K562 (cell line): Measurements from ENCODE around the gene GRID2IP. TPM values are rescaled to one million over a fixed set of nuclear protein-coding genes. Genes with fewer than 3 reads are reported as not detected.

Experiments used
- CHD1 ChIP-seq: fragments of 200-600 bp; sonication (generic); IDR thresholded peaks from one replicate; pipeline ENCODE4 v1.6.1; 2012; ENCODE audit warnings: mild to moderate bottlenecking, moderate library complexity, low read length, inconsistent platforms
- CTBP1 ChIP-seq: fragments of 450-650 bp; IDR thresholded peaks from 2 replicates; pipeline ENCODE4 v1.6.1; 2016; ENCODE audit warnings: borderline replicate concordance
- E2F3 ChIP-seq: fragments of 250-450 bp; sonication (Bioruptor Pico); IDR thresholded peaks from 2 replicates; pipeline ENCODE4 v1.4.0; 2020; ENCODE audit warnings: mild to moderate bottlenecking
- HLTF ChIP-seq: fragments of 450-650 bp; IDR thresholded peaks from 2 replicates; pipeline ENCODE4 v1.6.1; 2016
- MBD2 ChIP-seq: sonication (generic); IDR thresholded peaks from 2 replicates; pipeline ENCODE4 v1.6.1; 2016; ENCODE audit warnings: low read depth, borderline replicate concordance
- NRF1 ChIP-seq, 2 experiments: fragments of 450-650 bp; IDR thresholded peaks in 1 of 2; conservative IDR thresholded peaks in 1 of 2; 2 replicates each; pipeline ENCODE4 v1.6.1; 2014; ENCODE audit warnings: mild to moderate bottlenecking in 2 of 2
- SMAD1 ChIP-seq: fragments of 150-350 bp; IDR thresholded peaks from 2 replicates; pipeline ENCODE4 v1.6.1; 2014; ENCODE audit warnings: low read length, low read depth; ENCODE audit not compliant: partially characterized antibody
- SRSF1 ChIP-seq: fragments of 200-400 bp; formaldehyde crosslinking; IDR thresholded peaks from 2 replicates; pipeline ENCODE4 v1.6.1; 2017; ENCODE audit warnings: mild to moderate bottlenecking, low read depth, low read length, moderate library complexity
- ZBTB1 ChIP-seq: sonication (generic); formaldehyde crosslinking; IDR thresholded peaks from 2 replicates; pipeline ENCODE4 v1.8.1; 2023; ENCODE audit warnings: missing genetic modification reagents, low read depth, mild to moderate bottlenecking, borderline replicate concordance
- ZBTB7A ChIP-seq: IDR thresholded peaks from 2 replicates; pipeline ENCODE4 v1.6.1; 2011; ENCODE audit warnings: low read depth, mild to moderate bottlenecking, low read length, moderate library complexity, borderline replicate concordance; ENCODE audit not compliant: control insufficient read depth
- polyA plus RNA-seq, 8 experiments: library from polyadenylated mRNA; depleted of rRNA in 4 of 8; stranded (reverse) in 5 of 8; unstranded in 3 of 8; fragments of >200 nt; fragmentation: Nextera tagmentation in 2 of 8; fragmentation: Illumina TruSeq in 1 of 8; extraction: Ambion mirVana in 2 of 8; extraction: Trizol in 1 of 8; gene quantifications; 2 replicates each; pipeline versions ENCODE4 v1.2.1 to v1.2.3, GENCODE V29; 2011 to 2014; ENCODE audit warnings: inconsistent platforms in 1 of 8, missing spikeins in 1 of 8
- total RNA-seq, 7 experiments: library from RNA; depleted of rRNA in 6 of 7; stranded (reverse); fragments of >200 nt in 6 of 7; fragmentation: Illumina TruSeq in 2 of 7; extraction: Trizol in 2 of 7; gene quantifications; 2 replicates each; pipeline versions ENCODE4 v1.2.1 to v1.2.3, GENCODE V29; 2011 to 2021; ENCODE audit warnings: low replicate concordance in 1 of 7
- TF ChIP-seq, protein P1 (sequence below): conservative IDR thresholded peaks from 2 replicates; pipeline ENCODE4 v1.6.1; 2011; ENCODE audit warnings: low read depth, mild to moderate bottlenecking, low read length; ENCODE audit not compliant: control insufficient read depth
- TF ChIP-seq, protein P2 (sequence below): fragments of 450-650 bp; IDR thresholded peaks from 2 replicates; pipeline ENCODE4 v1.7.0; 2016; ENCODE audit warnings: borderline replicate concordance
- TF ChIP-seq, protein P3 (sequence below), 2 experiments: fragments of 450-650 bp; conservative IDR thresholded peaks; 2 replicates each; pipeline ENCODE4 v1.6.1; 2017; ENCODE audit warnings: mild to moderate bottlenecking in 2 of 2, moderate library complexity in 2 of 2
- TF ChIP-seq, protein P4 (sequence below): sonication (generic); formaldehyde crosslinking; IDR thresholded peaks from 2 replicates; pipeline ENCODE4 v1.8.0; 2022; ENCODE audit warnings: mild to moderate bottlenecking, missing genetic modification reagents
- TF ChIP-seq, protein P5 (sequence below): fragments of 250-450 bp; sonication (Bioruptor Pico); IDR thresholded peaks from 2 replicates; pipeline ENCODE4 v1.4.0; 2020; ENCODE audit warnings: mild to moderate bottlenecking

GRID2IP gene
- total and polyA plus RNA-seq, 9 of the 15 experiments (the other 6 are each of a cell fraction or from before 2014, with no cell fraction given): not detected

DNA sequence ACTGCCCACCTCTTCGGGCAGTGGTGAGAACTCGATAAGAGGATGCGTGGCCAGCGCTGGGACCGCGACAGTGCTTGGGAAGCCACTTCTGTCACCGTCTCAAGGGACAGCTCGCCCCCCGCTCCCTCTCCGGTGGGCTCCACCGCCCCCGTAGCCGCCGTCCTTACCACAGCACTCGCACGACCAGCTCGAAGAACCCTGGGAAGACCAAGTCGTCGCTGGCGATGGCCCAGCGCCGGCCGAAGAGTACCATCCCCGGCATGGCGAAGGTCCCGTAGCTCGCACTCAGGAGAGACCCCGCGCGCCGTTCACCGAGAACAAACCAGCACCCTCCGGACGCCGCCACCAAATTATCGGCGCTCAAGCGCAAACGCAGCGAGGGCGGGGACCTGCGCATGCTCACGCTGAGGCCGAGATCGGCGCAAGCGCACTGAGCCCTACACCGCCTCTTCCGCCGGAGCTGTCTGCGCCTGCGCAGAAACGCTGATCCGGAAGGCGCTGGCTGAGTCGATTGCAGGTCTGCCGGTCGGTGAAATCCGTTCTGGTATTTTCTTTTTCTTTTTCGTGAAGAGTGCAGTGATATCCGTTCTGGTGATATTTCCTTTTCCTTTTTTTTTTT lies 103.6 kb downstream of the GRID2IP start, which contains the start of gene DAGLB (continued):
- TF ChIP-seq CHD1 (peak; percentile 71), ZBTB7A (peak; percentile 79; the same call in 1 of the 2 replicates), CTBP1 (peak; percentile 5; the same call in 1 of the 2 replicates), SRSF1 (no peak), NRF1 (conservative IDR thresholded peaks at IDR 0.05 in 1 of 2, IDR thresholded peaks at IDR 0.05 in 1 of 2) (peak; percentile 100), SMAD1 (peak; percentile 43), ZBTB1 (CRISPR knock-in tag) (no peak; the same call in 1 of the 2 replicates), MBD2 (no peak), E2F3 (CRISPR knock-in tag) (0 out of 2 replicates have a peak, but pooled peaks have one; percentile 47), HLTF (no peak)
- TF ChIP-seq, protein P1, sequence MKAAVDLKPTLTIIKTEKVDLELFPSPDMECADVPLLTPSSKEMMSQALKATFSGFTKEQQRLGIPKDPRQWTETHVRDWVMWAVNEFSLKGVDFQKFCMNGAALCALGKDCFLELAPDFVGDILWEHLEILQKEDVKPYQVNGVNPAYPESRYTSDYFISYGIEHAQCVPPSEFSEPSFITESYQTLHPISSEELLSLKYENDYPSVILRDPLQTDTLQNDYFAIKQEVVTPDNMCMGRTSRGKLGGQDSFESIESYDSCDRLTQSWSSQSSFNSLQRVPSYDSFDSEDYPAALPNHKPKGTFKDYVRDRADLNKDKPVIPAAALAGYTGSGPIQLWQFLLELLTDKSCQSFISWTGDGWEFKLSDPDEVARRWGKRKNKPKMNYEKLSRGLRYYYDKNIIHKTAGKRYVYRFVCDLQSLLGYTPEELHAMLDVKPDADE: peak; percentile 60; the same call in 1 of the 2 replicates
- TF ChIP-seq, protein P2, sequence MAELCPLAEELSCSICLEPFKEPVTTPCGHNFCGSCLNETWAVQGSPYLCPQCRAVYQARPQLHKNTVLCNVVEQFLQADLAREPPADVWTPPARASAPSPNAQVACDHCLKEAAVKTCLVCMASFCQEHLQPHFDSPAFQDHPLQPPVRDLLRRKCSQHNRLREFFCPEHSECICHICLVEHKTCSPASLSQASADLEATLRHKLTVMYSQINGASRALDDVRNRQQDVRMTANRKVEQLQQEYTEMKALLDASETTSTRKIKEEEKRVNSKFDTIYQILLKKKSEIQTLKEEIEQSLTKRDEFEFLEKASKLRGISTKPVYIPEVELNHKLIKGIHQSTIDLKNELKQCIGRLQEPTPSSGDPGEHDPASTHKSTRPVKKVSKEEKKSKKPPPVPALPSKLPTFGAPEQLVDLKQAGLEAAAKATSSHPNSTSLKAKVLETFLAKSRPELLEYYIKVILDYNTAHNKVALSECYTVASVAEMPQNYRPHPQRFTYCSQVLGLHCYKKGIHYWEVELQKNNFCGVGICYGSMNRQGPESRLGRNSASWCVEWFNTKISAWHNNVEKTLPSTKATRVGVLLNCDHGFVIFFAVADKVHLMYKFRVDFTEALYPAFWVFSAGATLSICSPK: no peak
- TF ChIP-seq, protein P3, sequence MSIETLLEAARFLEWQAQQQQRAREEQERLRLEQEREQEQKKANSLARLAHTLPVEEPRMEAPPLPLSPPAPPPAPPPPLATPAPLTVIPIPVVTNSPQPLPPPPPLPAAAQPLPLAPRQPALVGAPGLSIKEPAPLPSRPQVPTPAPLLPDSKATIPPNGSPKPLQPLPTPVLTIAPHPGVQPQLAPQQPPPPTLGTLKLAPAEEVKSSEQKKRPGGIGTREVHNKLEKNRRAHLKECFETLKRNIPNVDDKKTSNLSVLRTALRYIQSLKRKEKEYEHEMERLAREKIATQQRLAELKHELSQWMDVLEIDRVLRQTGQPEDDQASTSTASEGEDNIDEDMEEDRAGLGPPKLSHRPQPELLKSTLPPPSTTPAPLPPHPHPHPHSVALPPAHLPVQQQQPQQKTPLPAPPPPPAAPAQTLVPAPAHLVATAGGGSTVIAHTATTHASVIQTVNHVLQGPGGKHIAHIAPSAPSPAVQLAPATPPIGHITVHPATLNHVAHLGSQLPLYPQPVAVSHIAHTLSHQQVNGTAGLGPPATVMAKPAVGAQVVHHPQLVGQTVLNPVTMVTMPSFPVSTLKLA (conservative IDR thresholded peaks at IDR 0.05): 0 out of 4 replicates have a peak, but pooled peaks of 1 of the 2 experiments have one; percentile 11
- TF ChIP-seq, protein P4, sequence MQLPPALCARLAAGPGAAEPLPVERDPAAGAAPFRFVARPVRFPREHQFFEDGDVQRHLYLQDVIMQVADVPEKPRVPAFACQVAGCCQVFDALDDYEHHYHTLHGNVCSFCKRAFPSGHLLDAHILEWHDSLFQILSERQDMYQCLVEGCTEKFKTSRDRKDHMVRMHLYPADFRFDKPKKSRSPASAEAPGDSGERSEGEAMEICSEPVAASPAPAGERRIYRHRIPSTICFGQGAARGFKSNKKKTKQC (CRISPR knock-in tag): no peak
- TF ChIP-seq, protein P5, sequence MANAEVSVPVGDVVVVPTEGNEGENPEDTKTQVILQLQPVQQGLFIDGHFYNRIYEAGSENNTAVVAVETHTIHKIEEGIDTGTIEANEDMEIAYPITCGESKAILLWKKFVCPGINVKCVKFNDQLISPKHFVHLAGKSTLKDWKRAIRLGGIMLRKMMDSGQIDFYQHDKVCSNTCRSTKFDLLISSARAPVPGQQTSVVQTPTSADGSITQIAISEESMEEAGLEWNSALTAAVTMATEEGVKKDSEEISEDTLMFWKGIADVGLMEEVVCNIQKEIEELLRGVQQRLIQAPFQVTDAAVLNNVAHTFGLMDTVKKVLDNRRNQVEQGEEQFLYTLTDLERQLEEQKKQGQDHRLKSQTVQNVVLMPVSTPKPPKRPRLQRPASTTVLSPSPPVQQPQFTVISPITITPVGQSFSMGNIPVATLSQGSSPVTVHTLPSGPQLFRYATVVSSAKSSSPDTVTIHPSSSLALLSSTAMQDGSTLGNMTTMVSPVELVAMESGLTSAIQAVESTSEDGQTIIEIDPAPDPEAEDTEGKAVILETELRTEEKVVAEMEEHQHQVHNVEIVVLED: peak; percentile 47
